ENCODE results near the gene TNRC6C.
"Not testable (repeated sequence)": the region's sequence is repeated elsewhere in the genome, so short reads cannot be mapped to it uniquely, and the experiment has no call there.

The TNRC6C gene

GRCh38 chr17:78111727-78112517, 153.4 kb downstream of the TNRC6C start:
- DNase-seq (ENCODE audit: low spot score) = no peak

- DNase-seq (ENCODE audit: low spot score) = peak; percentile 70
Observed at GRCh38 chr17:78112518-78113471, 154.3 kb downstream of the TNRC6C start.

GRCh38 chr17:78113804-78114785, 155.6 kb downstream of the TNRC6C start:
- no peak for DNase-seq (ENCODE audit: low spot score)

DNA sequence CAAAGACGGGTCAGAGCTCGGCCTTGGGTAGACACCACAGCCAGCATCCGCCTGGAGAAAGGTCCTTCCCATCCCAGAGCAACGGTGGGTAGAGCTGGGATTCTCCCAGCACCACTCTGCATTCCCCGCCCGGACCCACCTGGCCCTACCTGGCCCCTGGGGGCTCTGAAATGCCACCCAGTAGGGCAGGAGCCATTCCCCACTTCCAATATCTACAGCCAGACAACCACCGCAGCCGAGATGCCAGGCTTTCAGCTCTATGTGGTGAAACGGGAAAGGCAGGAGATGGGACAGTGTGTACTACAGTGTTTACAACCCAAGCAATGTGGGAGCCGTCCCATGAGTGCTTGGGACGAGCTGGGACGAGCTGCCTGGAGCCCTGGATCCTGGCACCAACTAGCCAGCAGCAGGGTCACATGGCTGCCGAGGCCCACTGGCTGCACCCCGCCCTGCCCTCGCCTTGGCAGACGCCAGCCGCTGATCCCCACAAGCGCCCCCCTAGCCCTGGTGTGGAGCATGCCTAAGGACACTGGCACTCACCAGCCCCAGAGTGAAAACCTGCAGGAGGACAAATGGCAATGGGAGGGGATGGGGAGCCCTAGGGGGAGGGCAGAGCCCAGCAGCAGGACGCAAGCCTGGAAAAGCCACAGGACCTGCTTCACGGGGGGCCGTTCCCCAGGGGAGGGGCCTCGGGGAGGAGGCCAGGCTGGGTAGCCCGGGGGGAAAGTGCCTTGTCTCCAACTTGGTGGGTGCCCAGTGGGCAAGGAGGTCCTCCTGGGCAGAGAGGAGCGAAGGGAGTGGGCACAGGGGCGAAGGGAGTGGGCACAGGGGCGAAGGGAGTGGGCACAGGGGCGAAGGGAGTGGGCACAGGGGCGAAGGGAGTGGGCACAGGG, 156.6 kb downstream of the TNRC6C start:
- DNase-seq (ENCODE audit: low spot score) = no peak

DNA sequence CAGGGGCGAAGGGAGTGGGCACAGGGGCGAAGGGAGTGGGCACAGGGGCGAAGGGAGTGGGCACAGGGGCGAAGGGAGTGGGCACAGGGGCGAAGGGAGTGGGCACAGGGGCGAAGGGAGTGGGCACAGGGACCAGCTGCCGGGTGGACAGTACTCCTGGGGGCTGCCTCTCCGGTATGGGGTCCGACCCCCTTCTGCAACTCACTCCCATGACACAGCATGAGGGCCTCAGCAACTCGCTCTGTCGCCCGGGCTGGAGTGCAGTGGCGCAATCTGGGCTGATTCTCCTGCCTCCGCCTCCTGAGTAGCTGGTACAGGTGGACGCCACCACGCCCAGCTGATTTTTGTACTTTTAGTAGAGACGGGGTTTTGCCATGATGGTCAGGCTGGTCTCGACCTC, 157.3 kb downstream of the TNRC6C start:
- DNase-seq (ENCODE audit: low spot score) = not testable (repeated sequence)

DNA sequence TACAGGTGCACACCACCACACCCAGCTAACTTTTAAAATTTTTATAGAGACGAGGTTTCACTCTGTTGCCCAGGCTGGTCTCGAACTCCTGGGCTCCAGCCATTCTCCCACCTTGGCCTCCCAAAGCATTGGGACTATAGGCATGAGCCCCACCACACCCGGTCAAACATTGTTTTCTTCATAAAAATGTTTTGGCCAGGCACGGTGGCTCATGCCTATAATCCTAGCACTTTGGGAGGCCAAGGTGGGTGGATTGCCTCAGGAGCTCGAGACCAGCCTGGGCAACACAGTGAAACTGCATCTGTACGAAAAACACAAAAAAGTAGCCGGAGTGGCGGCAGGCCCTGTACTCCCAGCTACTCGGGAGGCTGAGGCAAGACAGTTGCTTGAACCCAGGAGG, 157.9 kb downstream of the TNRC6C start:
- no peak for DNase-seq (ENCODE audit: low spot score)

DNA sequence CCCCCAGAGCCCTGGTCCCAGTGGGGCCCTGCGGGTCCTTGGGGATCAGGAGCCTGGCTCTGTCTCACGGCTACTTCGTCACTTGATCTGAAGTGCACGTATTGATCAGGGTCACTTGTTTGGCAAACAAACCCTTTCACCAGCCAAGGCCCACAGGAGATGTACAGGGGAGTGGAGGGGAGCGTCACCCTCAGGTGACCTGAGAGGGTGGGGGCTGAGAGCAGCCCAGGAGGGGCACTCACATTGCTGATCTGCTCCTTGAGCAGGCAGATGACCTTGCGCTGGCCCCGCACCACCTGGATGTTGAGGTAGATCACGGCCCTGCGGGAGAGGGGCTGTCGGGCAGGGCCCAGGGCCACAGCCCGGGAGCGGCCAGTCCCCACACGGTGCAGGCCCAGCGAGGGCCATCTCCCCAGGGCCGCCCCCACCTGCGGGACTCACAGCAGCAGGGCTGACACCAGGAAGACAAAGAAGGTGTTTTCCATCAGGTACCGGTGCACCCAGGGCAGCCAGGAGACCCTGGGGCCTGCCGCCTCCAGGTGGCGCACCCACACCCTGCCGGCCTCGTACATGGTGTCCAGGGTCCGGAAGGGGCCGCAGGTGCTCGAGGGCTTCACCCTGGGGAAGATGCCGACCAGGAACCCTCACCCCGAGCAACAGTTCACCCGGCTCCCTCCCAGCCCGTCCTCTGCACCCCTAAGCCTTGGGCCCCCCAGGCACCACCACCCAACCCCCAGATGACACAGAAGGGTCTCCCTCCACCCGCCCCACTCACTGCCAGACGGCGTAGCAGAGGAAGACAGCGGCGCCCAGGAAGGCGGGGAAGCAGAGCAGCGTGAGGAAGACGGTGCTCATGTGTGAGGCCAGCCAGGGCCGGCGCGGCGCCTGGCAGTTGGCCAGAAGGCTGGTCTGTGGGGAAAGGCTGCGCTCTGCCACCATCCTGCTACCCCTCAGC, 158.8 kb downstream of the TNRC6C start:
- DNase-seq (ENCODE audit: low spot score) = no peak

DNA sequence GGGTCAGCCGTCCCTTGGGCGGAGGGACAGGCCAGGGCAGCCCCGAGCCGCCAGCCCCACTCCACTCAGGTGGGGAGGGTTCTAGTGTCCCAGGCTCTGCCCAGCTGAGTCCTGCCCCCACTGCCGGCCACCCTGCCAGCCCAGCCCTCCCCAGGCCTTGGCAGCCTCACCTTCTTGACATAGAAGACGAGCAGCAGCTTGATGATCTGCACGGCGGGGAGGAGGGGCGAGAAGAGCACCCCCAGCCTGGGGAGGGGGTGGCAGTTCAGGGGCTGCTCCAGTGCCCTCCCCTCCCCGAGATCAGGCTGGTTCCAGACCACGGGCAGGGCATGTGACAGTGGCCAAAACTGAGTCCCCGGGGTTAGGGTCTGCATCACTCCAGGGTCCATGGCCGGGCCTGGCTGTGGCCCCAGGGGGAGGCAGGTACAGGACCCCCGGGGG, 160.3 kb downstream of the TNRC6C start:
- no peak for DNase-seq (ENCODE audit: low spot score)

- no peak for DNase-seq (ENCODE audit: low spot score)
Observed at GRCh38 chr17:78120537-78120936, 162.0 kb downstream of the TNRC6C start.

GRCh38 chr17:78120971-78121800, 162.7 kb downstream of the TNRC6C start:
- peak; percentile 74 for DNase-seq (ENCODE audit: low spot score)

DNA sequence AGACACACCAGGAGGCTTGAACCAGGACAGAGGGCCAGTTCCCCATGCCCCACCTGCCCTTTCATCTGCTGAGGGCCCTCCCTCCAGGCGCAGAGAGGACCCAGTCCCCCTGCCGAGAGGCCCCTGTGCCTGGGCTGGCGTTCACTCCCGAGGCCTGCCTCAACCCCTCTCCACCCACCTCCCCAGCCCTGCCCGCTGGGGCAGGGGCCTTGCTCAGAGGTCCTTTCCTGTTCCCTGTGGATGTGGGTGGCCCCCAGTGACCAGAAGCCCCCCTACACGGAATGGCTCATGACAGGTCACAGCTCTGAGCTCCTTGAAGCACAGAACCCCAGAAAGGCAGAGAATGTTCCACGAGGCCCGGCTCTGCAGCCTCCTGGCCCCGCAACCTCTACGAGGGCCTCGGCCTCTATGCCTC, 163.3 kb downstream of the TNRC6C start:
- DNase-seq (ENCODE audit: low spot score) = no peak

- DNase-seq (ENCODE audit: low spot score) = no peak
Observed at GRCh38 chr17:78122216-78122930, 163.9 kb downstream of the TNRC6C start.

GRCh38 chr17:78122931-78123249, 164.4 kb downstream of the TNRC6C start:
- DNase-seq (ENCODE audit: low spot score) = no peak

DNA sequence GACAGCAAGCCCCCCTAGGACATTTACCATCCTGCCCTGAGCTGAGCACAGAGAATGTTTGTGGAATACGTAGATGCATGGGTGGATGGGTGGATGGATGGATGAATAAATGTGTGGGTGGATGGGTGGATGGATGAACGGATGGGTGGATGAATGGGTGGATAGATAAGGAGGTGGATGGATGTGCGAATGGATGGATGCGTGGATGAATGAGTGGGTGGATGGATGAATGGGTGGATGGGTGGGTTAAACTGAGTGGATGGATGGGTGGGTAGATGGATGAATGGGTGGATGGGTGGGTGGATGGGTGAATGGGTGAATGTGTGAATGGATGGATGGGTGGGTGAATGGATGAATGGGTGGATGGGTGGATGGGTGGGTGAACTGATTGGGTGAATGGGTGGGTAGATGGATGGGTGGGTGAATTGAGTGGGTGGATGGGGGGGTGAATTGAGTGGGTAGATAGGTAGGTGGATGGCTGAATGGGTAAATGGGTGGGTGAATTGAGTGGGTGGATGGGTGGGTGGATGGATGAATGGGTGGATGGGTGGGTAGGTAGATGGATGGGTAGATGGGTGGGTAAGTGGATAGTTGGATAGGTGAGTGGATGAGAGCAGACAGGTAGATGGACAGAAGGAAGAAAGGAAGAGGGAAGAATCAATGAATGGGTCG, 164.9 kb downstream of the TNRC6C start:
- no peak for DNase-seq (ENCODE audit: low spot score)

- DNase-seq (ENCODE audit: low spot score) = no peak
Observed at GRCh38 chr17:78124081-78124835, 165.8 kb downstream of the TNRC6C start.

DNA sequence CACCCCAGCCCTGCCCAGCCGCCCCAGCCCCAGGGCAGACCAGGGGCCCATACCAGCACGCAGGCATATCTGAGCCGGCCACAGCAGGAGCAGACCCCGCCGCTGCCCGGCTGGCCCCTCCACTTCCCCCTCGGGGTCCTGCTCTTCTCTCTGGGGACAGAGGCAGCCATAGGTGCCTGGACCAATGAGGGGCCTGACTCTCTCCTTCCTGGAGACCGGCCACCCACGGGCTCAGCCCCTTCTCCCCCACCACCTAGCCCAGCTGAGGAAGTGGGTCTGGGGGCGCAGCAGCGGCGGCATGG, 166.3 kb downstream of the TNRC6C start:
- no peak for DNase-seq (ENCODE audit: low spot score)

Measured in CD4-positive, alpha-beta T cell treated with Interleukin-6 at 100 ng/mL for 8 hours (primary cell).